Measurements from ENCODE around the gene SLC6A19. TPM values are rescaled to one million over a fixed set of nuclear protein-coding genes. Genes with fewer than 3 reads are reported as not detected.

The SLC6A19 gene
- total and polyA plus RNA-seq, 10 of the 15 experiments (the other 5 are each of a cell fraction or from before 2014, with no cell fraction given): 0.01 to 0.03 TPM; not detected in 8

GRCh38 chr5:1220351-1220750 is 19.0 kb downstream of the SLC6A19 start:
- no peak overlapping the region for H3K27ac ChIP-seq (ENCODE audit: control insufficient read depth, insufficient read depth)
- TF ChIP-seq ZZZ3 (IDR thresholded peaks at IDR 0.05; ENCODE audit: control insufficient read depth, insufficient read length, low read depth) (no peak), RFX5 (IDR thresholded peaks at IDR 0.05; ENCODE audit: low read depth, low read length) (no peak), EGR1 (IDR thresholded peaks at IDR 0.05; ENCODE audit: borderline replicate concordance in 1 of 2, low read depth in 2 of 2, low read length in 2 of 2) (no peak), GABPA (IDR thresholded peaks at IDR 0.05; ENCODE audit: low read depth) (no peak), EED (IDR thresholded peaks at IDR 0.05; ENCODE audit: low read depth) (no peak), ZNF384 (IDR thresholded peaks at IDR 0.05; ENCODE audit: borderline replicate concordance, low read depth, low read length) (no peak), HDAC2 (IDR thresholded peaks at IDR 0.05) (no peak)
- H2AFZ ChIP-seq (ENCODE audit: control insufficient read depth, low read depth, low read length): no peak overlapping the region
- H3K9ac ChIP-seq (ENCODE audit: control insufficient read depth, insufficient read depth, low read length): no peak overlapping the region
- no peaks in the 10 kb centered on the region for H3K79me2 ChIP-seq (ENCODE audit: control insufficient read depth, insufficient read depth, low read length)
- no peaks in the 10 kb centered on the region; the same call in 2 of the 3 replicates for H3K9me3 ChIP-seq (replicated peaks; ENCODE audit: control insufficient read depth, insufficient read depth, low read length)
- no peaks in the 10 kb centered on the region for H3K36me3 ChIP-seq (ENCODE audit: control insufficient read depth in 2 of 2, insufficient read depth in 2 of 2, low read length in 1 of 2)
- no peaks in the 10 kb centered on the region; a peak in 1 of 4 replicates for H3K27me3 ChIP-seq (replicated peaks in 1 of 2; ENCODE audit: control insufficient read depth in 2 of 2, insufficient read depth in 2 of 2, low read length in 1 of 2)
- H3K4me3 ChIP-seq: no peak overlapping the region
- POLR2A ChIA-PET: no interaction called here
- CTCF ChIA-PET: no interaction called here
- ATAC-seq (no peak), DNase-seq (ENCODE audit: low read depth, low spot score) (no peak), FAIRE-seq (no peak)
- no peaks in the 10 kb centered on the region for H3K4me1 ChIP-seq (ENCODE audit: control insufficient read depth, insufficient read depth, low read length)
- SMC1A ChIA-PET (ENCODE audit: uncharacterized antibody, unreplicated experiment): no interaction called here
- in situ Hi-C loops (cut with MboI) (no loop called here), intact Hi-C loops (cut with micrococcal nuclease; ENCODE audit: unreplicated experiment) (no loop called here)
- RAD21 ChIA-PET (ENCODE audit: unreplicated experiment): no interaction called here
- BruUV-seq (replicated peaks): no TSS peak
- 47% methylated on average over 9 of the region's 9 CpGs for WGBS (ENCODE audit: insufficient coverage, insufficient replicate concordance, low lambda C conversion rate, missing lambda C conversion rate)
- no peak overlapping the region for H3K4me2 ChIP-seq (ENCODE audit: control insufficient read depth, insufficient read depth)
- H4K20me1 ChIP-seq (ENCODE audit: control insufficient read depth, insufficient read depth): no peaks in the 10 kb centered on the region

- Histone ChIP-seq H3K27ac (ENCODE audit: control insufficient read depth, insufficient read depth) (no peak overlapping the region), H3K79me2 (ENCODE audit: control insufficient read depth, insufficient read depth, low read length) (no peaks in the 10 kb centered on the region), H3K27me3 (replicated peaks in 1 of 2; ENCODE audit: control insufficient read depth in 2 of 2, insufficient read depth in 2 of 2, low read length in 1 of 2) (no peaks in the 10 kb centered on the region; a peak in 1 of 4 replicates), H2AFZ (ENCODE audit: control insufficient read depth, low read depth, low read length) (no peak overlapping the region), H3K9ac (ENCODE audit: control insufficient read depth, insufficient read depth, low read length) (no peak overlapping the region), H3K4me1 (ENCODE audit: control insufficient read depth, insufficient read depth, low read length) (no peaks in the 10 kb centered on the region), H3K36me3 (ENCODE audit: control insufficient read depth in 2 of 2, insufficient read depth in 2 of 2, low read length in 1 of 2) (no peaks in the 10 kb centered on the region), H3K4me3 (no peak overlapping the region), H3K9me3 (replicated peaks; ENCODE audit: control insufficient read depth, insufficient read depth, low read length) (no peaks in the 10 kb centered on the region; the same call in 2 of the 3 replicates), H4K20me1 (ENCODE audit: control insufficient read depth, insufficient read depth) (no peaks in the 10 kb centered on the region), H3K4me2 (ENCODE audit: control insufficient read depth, insufficient read depth) (no peak overlapping the region)
- ATAC-seq: no peak
- no TSS peak for BruUV-seq (replicated peaks)
- FAIRE-seq: no peak
- in situ Hi-C loops (cut with MboI) (no loop called here), intact Hi-C loops (cut with micrococcal nuclease; ENCODE audit: unreplicated experiment) (no loop called here)
- DNase-seq (ENCODE audit: low read depth, low spot score): no peak
- SMC1A ChIA-PET (ENCODE audit: uncharacterized antibody, unreplicated experiment): no interaction called here
- TF ChIP-seq KDM1A (IDR thresholded peaks at IDR 0.05; ENCODE audit: borderline replicate concordance): no peak
- TF ChIP-seq CBX3 (IDR thresholded peaks at IDR 0.05; ENCODE audit: borderline replicate concordance, low read depth): no peak
- no peak for TF ChIP-seq MTA2 (IDR thresholded peaks at IDR 0.05; ENCODE audit: low read depth)
- no peak for TF ChIP-seq PRDM15 (CRISPR knock-in tag; IDR thresholded peaks at IDR 0.05)
- no peak for TF ChIP-seq HDGF (IDR thresholded peaks at IDR 0.05)
- TF ChIP-seq RELB (IDR thresholded peaks at IDR 0.05; ENCODE audit: low read depth): no peak
- no peak for TF ChIP-seq ZNF384 (IDR thresholded peaks at IDR 0.05; ENCODE audit: borderline replicate concordance, low read depth, low read length)
- no peak for TF ChIP-seq SMARCA5 (IDR thresholded peaks at IDR 0.05)
- TF ChIP-seq RBBP5 (conservative IDR thresholded peaks at IDR 0.05): no peak
- CTCF ChIA-PET: interaction anchor here (0.8 kb wide), 1 partner anchor 12 kb away, joined by 3 read pairs; no protein-coding TSS in a partner anchor
- WGBS (ENCODE audit: insufficient coverage, insufficient replicate concordance, low lambda C conversion rate, missing lambda C conversion rate): 57% methylated on average over 14 of the region's 19 CpGs
- RAD21 ChIA-PET (ENCODE audit: unreplicated experiment): no interaction called here
- POLR2A ChIA-PET: no interaction called here
Observed at GRCh38 chr5:1220831-1221230, 19.4 kb downstream of the SLC6A19 start.

All from GM12878 (cell line).